H1 (cell line): ENCODE measurements around the gene MMGT1. TPM values are rescaled to one million over a fixed set of nuclear protein-coding genes. Genes with fewer than 3 reads are reported as not detected.

ENCODE experiments used
- ASH2L ChIP-seq: fragments of 200-600, 300-600 bp; sonication (generic); IDR thresholded peaks from one replicate; pipeline ENCODE4 v1.7.1; 2017; ENCODE audit warnings: low read length
- CREB1 ChIP-seq: IDR thresholded peaks from 2 replicates; pipeline ENCODE4 v1.6.1; 2012; ENCODE audit warnings: inconsistent platforms
- SRF ChIP-seq: IDR thresholded peaks from 2 replicates; pipeline ENCODE4 v1.6.1; 2011; ENCODE audit warnings: mild to moderate bottlenecking, low read depth, low read length, moderate library complexity
- TAF1 ChIP-seq: IDR thresholded peaks from 2 replicates; pipeline ENCODE4 v1.6.1; 2011; ENCODE audit warnings: mild to moderate bottlenecking, low read depth, low read length
- USF2 ChIP-seq: IDR thresholded peaks from 2 replicates; pipeline ENCODE4 v1.6.1; 2011; ENCODE audit warnings: low read length, improper control_type of control experiment
- polyA plus RNA-seq, 7 experiments: library from polyadenylated mRNA; depleted of rRNA in 3 of 7; stranded (reverse) in 5 of 7; unstranded in 2 of 7; fragments of >200 nt in 5 of 7; fragments of 200-250 nt in 2 of 7; gene quantifications; 1 replicate in 5 of 7; 2 replicates in 1 of 7; 4 replicates in 1 of 7; pipeline versions ENCODE4 v1.2.1 to v1.2.3, GENCODE V29; 2011 to 2013; ENCODE audit warnings: missing spikeins in 2 of 7, mixed read lengths in 2 of 7
- total RNA-seq: library from RNA; stranded (reverse); fragmentation: NEBNext Ultra II Directional; extraction: Animal tissue kit (Norgen Biotek cat#: 25700); gene quantifications from 2 replicates; pipeline ENCODE4 v1.2.1, GENCODE V29; 2021
- TF ChIP-seq, protein P1 (sequence below): IDR thresholded peaks from 2 replicates; pipeline ENCODE4 v1.6.1; 2012; ENCODE audit warnings: inconsistent platforms
- TF ChIP-seq, protein P2 (sequence below): IDR thresholded peaks from 2 replicates; pipeline ENCODE4 v1.6.1; 2012; ENCODE audit warnings: inconsistent platforms

MMGT1 gene
- total and polyA plus RNA-seq, 2 of the 8 experiments (the other 6 are each of a cell fraction or from before 2014, with no cell fraction given), result 10.0 to 20.5 TPM

- TF ChIP-seq CREB1 (no peak), SRF (no peak), ASH2L (no peak), USF2 (no peak), TAF1 (no peak)
- TF ChIP-seq, protein P1, sequence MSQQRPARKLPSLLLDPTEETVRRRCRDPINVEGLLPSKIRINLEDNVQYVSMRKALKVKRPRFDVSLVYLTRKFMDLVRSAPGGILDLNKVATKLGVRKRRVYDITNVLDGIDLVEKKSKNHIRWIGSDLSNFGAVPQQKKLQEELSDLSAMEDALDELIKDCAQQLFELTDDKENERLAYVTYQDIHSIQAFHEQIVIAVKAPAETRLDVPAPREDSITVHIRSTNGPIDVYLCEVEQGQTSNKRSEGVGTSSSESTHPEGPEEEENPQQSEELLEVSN, result no peak
- TF ChIP-seq, protein P2, sequence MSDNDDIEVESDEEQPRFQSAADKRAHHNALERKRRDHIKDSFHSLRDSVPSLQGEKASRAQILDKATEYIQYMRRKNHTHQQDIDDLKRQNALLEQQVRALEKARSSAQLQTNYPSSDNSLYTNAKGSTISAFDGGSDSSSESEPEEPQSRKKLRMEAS, result no peak
Observed at GRCh38 chrX:135984256-135984655, 10.5 kb upstream of the MMGT1 start (continued).
